Measurements from ENCODE around the gene NCAPG2.
A peak's percentile ranks its signal among the peaks of the same experiment; 100 is the strongest.

Gene NCAPG2

GRCh38 chr7:158704524-158705233, at the start of gene NCAPG2:
NCAPG2 (minus strand) TSS chr7:158704804; CDS start chr7:158701899, 2,905 bp downstream.
- DNase-seq: peak; percentile 99

- DNase-seq: no peak
Observed at GRCh38 chr7:158753900-158754299, 49.3 kb upstream of the NCAPG2 start.

- no peak for DNase-seq
Observed at GRCh38 chr7:158751751-158752150, 47.1 kb upstream of the NCAPG2 start.

- no peak for DNase-seq
Observed at GRCh38 chr7:158751199-158751598, 46.6 kb upstream of the NCAPG2 start.

- no peak for DNase-seq
Observed at GRCh38 chr7:158750702-158751101, 46.1 kb upstream of the NCAPG2 start.

GRCh38 chr7:158749396-158749795, 44.8 kb upstream of the NCAPG2 start:
- no peak for DNase-seq

- no peak for DNase-seq
Observed at GRCh38 chr7:158748335-158748734, 43.7 kb upstream of the NCAPG2 start.

GRCh38 chr7:158747408-158747807, 42.8 kb upstream of the NCAPG2 start:
- no peak for DNase-seq

GRCh38 chr7:158746957-158747356, 42.4 kb upstream of the NCAPG2 start:
- DNase-seq: no peak

GRCh38 chr7:158745057-158745715, 40.6 kb upstream of the NCAPG2 start:
- no peak for DNase-seq

- no peak for DNase-seq
Observed at GRCh38 chr7:158744070-158744469, 39.5 kb upstream of the NCAPG2 start.

GRCh38 chr7:158743219-158743618, 38.6 kb upstream of the NCAPG2 start:
- no peak for DNase-seq

- no peak for DNase-seq
Observed at GRCh38 chr7:158742065-158742821, 37.6 kb upstream of the NCAPG2 start.

- DNase-seq: no peak
Observed at GRCh38 chr7:158741294-158741666, 36.7 kb upstream of the NCAPG2 start.

GRCh38 chr7:158740657-158741293, 36.2 kb upstream of the NCAPG2 start:
- DNase-seq: no peak

GRCh38 chr7:158740013-158740656, 35.5 kb upstream of the NCAPG2 start:
- no peak for DNase-seq

- DNase-seq: no peak
Observed at GRCh38 chr7:158738841-158739240, 34.2 kb upstream of the NCAPG2 start.

- DNase-seq: no peak
Observed at GRCh38 chr7:158737064-158737695, 32.6 kb upstream of the NCAPG2 start.

- no peak for DNase-seq
Observed at GRCh38 chr7:158735935-158736334, 31.3 kb upstream of the NCAPG2 start.

GRCh38 chr7:158734861-158735260, 30.3 kb upstream of the NCAPG2 start:
- DNase-seq: no peak

GRCh38 chr7:158733775-158734494, 29.3 kb upstream of the NCAPG2 start:
- no peak for DNase-seq

GRCh38 chr7:158733220-158733519, 28.6 kb upstream of the NCAPG2 start:
- no peak for DNase-seq
